CD4-positive, alpha-beta memory T cell (primary cell): Measurements from ENCODE around the gene PRSS12. TPM values are rescaled to one million over a fixed set of nuclear protein-coding genes. Genes with fewer than 3 reads are reported as not detected.

Source experiments
- CTCF ChIA-PET: fragments of 350-600 bp; sonication (Branson Sonifier 250); formaldehyde crosslinking; loops from one replicate; lab custom pipeline; 2021; ENCODE audit warnings: inconsistent platforms; ENCODE audit not compliant: partially characterized antibody; lab: Charles Lee
- POLR2A ChIA-PET: fragments of 350-600 bp; sonication (Branson Sonifier 250); formaldehyde crosslinking; loops from one replicate; lab custom pipeline; 2021; ENCODE audit not compliant: partially characterized antibody; lab: Charles Lee
- DNase-seq, 5 donors: peaks; one replicate each; pipeline versions ENCODE4 v3.0.0 to v3.0.0-alpha.2; 2020 to 2022; ENCODE audit warnings: mixed read lengths in 1 of 5
- H3K27ac ChIP-seq: one replicate; pipeline ENCODE4 v1.7.0; 2013; ENCODE audit warnings: low read depth, low read length
- H3K27me3 ChIP-seq: 2 replicates; pipeline ENCODE4 v1.7.0; 2013; ENCODE audit warnings: mild to moderate bottlenecking, low read length, moderate library complexity; ENCODE audit not compliant: insufficient read depth
- H3K36me3 ChIP-seq: 2 replicates; pipeline ENCODE4 v1.7.0; 2013; ENCODE audit warnings: mild to moderate bottlenecking, low read length, moderate library complexity; ENCODE audit not compliant: insufficient read depth
- H3K4me1 ChIP-seq: 2 replicates; pipeline ENCODE4 v1.7.0; 2013; ENCODE audit warnings: mild to moderate bottlenecking, low read length, moderate library complexity; ENCODE audit not compliant: insufficient read depth
- H3K4me3 ChIP-seq, 2 donors: one replicate each; pipeline ENCODE4 v1.7.0; 2013; ENCODE audit warnings: low read length in 2 of 2, mild to moderate bottlenecking in 1 of 2
- H3K9me3 ChIP-seq, 2 donors: one replicate each; pipeline ENCODE4 v1.7.0; 2013; ENCODE audit warnings: low read length in 2 of 2, control low read depth in 1 of 2; ENCODE audit not compliant: control insufficient read depth in 1 of 2
- H3K27ac Mint-ChIP-seq, 7 donors: one replicate each; pipeline ENCODE4 v1.8.0; 2020 to 2021; ENCODE audit warnings: mixed read lengths in 7 of 7, mild to moderate bottlenecking in 6 of 7, inconsistent platforms in 3 of 7, moderate library complexity in 3 of 7
- H3K27me3 Mint-ChIP-seq, 2 donors: one replicate each; pipeline ENCODE4 v1.8.0; 2020 to 2021; ENCODE audit warnings: mixed read lengths in 2 of 2
- H3K36me3 Mint-ChIP-seq, 2 donors: one replicate each; pipeline ENCODE4 v1.8.0; 2020 to 2021; ENCODE audit warnings: mixed read lengths in 2 of 2, inconsistent platforms in 1 of 2, mild to moderate bottlenecking in 1 of 2
- H3K4me1 Mint-ChIP-seq, 4 donors: one replicate each; pipeline ENCODE4 v1.8.0; 2020 to 2021; ENCODE audit warnings: mixed read lengths in 4 of 4, mild to moderate bottlenecking in 1 of 4
- H3K4me3 Mint-ChIP-seq, 8 donors: one replicate each; pipeline ENCODE4 v1.8.0; 2020 to 2021; ENCODE audit warnings: mixed read lengths in 8 of 8, mild to moderate bottlenecking in 7 of 8, moderate library complexity in 6 of 8, inconsistent platforms in 3 of 8
- H3K9me3 Mint-ChIP-seq, 8 donors: one replicate each; pipeline ENCODE4 v1.8.0; 2020 to 2021; ENCODE audit warnings: mixed read lengths in 8 of 8, mild to moderate bottlenecking in 5 of 8, inconsistent platforms in 3 of 8, moderate library complexity in 1 of 8
- intact Hi-C: fragments of 100-400 bp; cut with micrococcal nuclease; formaldehyde crosslinking; loops from one replicate; pipeline ENCODE4 v1.15.1; 2023
- polyA plus RNA-seq, 2 donors: library from polyadenylated mRNA; unstranded; fragments of 300-500 nt; fragmentation: Illumina TruSeq; gene quantifications; one replicate each; pipeline ENCODE4 v1.2.3, GENCODE V29; 2021
- total RNA-seq, 2 experiments: library from RNA; stranded (reverse); gene quantifications; one replicate each; pipeline ENCODE4 v1.2.3, GENCODE V29; 2021

Gene PRSS12
- total and polyA plus RNA-seq, 4 experiments from 2014 or later = 0.03 TPM; not detected in 3

- peaks cover 0 to 1% (median 0%) of the 10 kb centered on the region in 8 donors for H3K9me3 Mint-ChIP-seq
- H3K27ac ChIP-seq = no peak overlapping the region
- H3K27ac Mint-ChIP-seq = no peak overlapping the region
- H3K9me3 ChIP-seq = no peaks in the 10 kb centered on the region
- no peaks in the 10 kb centered on the region for H3K36me3 ChIP-seq
- ChIA-PET POLR2A (no interaction called here), CTCF (no interaction called here)
- no peak overlapping the region for H3K4me3 Mint-ChIP-seq
- H3K4me3 ChIP-seq = no peak overlapping the region
- intact Hi-C loops = no loop called here
- no peaks in the 10 kb centered on the region for H3K27me3 ChIP-seq
- H3K27me3 Mint-ChIP-seq = peaks cover 9 to 12% of the 10 kb centered on the region in 2 donors
- H3K4me1 Mint-ChIP-seq = no peaks in the 10 kb centered on the region
- DNase-seq = no peak
- H3K4me1 ChIP-seq = no peaks in the 10 kb centered on the region
- no peaks in the 10 kb centered on the region for H3K36me3 Mint-ChIP-seq
Observed at GRCh38 chr4:118372251-118372650, 19.4 kb upstream of the PRSS12 start.

GRCh38 chr4:118369231-118369630 is 16.4 kb upstream of the PRSS12 start:
- ChIA-PET CTCF (no interaction called here), POLR2A (no interaction called here)
- H3K4me1 Mint-ChIP-seq = no peaks in the 10 kb centered on the region
- Histone ChIP-seq H3K4me1 (no peaks in the 10 kb centered on the region), H3K9me3 (no peaks in the 10 kb centered on the region), H3K27ac (no peak overlapping the region), H3K27me3 (no peaks in the 10 kb centered on the region), H3K4me3 (no peak overlapping the region), H3K36me3 (no peaks in the 10 kb centered on the region)
- peaks cover 7 to 9% of the 10 kb centered on the region in 2 donors for H3K27me3 Mint-ChIP-seq
- no peak for DNase-seq
- intact Hi-C loops = no loop called here
- H3K36me3 Mint-ChIP-seq = no peaks in the 10 kb centered on the region
- no peak overlapping the region for H3K27ac Mint-ChIP-seq
- peaks cover 0 to 1% (median 0%) of the 10 kb centered on the region in 8 donors for H3K9me3 Mint-ChIP-seq
- H3K4me3 Mint-ChIP-seq = no peak overlapping the region

GRCh38 chr4:118367872-118368271 is 15.1 kb upstream of the PRSS12 start:
- H3K9me3 ChIP-seq = no peaks in the 10 kb centered on the region
- CTCF ChIA-PET = interaction anchor here (2.3 kb wide), 1 partner anchor 16 kb away, joined by 11 read pairs; the partner anchor contains the start of gene PRSS12
- POLR2A ChIA-PET = no interaction called here
- no peaks in the 10 kb centered on the region for H3K4me1 Mint-ChIP-seq
- intact Hi-C loops = no loop called here
- peaks cover 8 to 10% of the 10 kb centered on the region in 2 donors for H3K27me3 Mint-ChIP-seq
- no peak overlapping the region for H3K4me3 Mint-ChIP-seq
- DNase-seq = no peak
- no peaks in the 10 kb centered on the region for H3K36me3 ChIP-seq
- H3K36me3 Mint-ChIP-seq = no peaks in the 10 kb centered on the region
- H3K9me3 Mint-ChIP-seq = peaks cover 0 to 1% (median 0%) of the 10 kb centered on the region in 8 donors
- H3K4me3 ChIP-seq = no peak overlapping the region
- no peaks in the 10 kb centered on the region for H3K27me3 ChIP-seq
- no peak overlapping the region for H3K27ac Mint-ChIP-seq
- no peaks in the 10 kb centered on the region for H3K4me1 ChIP-seq
- H3K27ac ChIP-seq = no peak overlapping the region

- Histone ChIP-seq H3K36me3 (no peaks in the 10 kb centered on the region), H3K4me3 (no peak overlapping the region), H3K27ac (no peak overlapping the region), H3K9me3 (no peaks in the 10 kb centered on the region), H3K4me1 (no peaks in the 10 kb centered on the region), H3K27me3 (no peaks in the 10 kb centered on the region)
- POLR2A ChIA-PET = no interaction called here
- H3K27me3 Mint-ChIP-seq = peaks cover 9 to 10% of the 10 kb centered on the region in 2 donors
- no peaks in the 10 kb centered on the region for H3K4me1 Mint-ChIP-seq
- CTCF ChIA-PET = interaction anchor here (2.3 kb wide), 1 partner anchor 15 kb away, joined by 11 read pairs; the partner anchor contains the start of gene PRSS12
- H3K27ac Mint-ChIP-seq = no peak overlapping the region
- intact Hi-C loops = no loop called here
- no peak overlapping the region for H3K4me3 Mint-ChIP-seq
- DNase-seq = no peak
- H3K36me3 Mint-ChIP-seq = no peaks in the 10 kb centered on the region
- H3K9me3 Mint-ChIP-seq = peaks cover 0 to 1% (median 0%) of the 10 kb centered on the region in 8 donors
Observed at GRCh38 chr4:118367361-118367760, 14.6 kb upstream of the PRSS12 start.

- CTCF ChIA-PET = interaction anchor here (3.9 kb wide), 1 partner anchor 11 kb away, joined by 16 read pairs; the partner anchor contains the start of gene PRSS12
- DNase-seq = no peak
Observed at GRCh38 chr4:118363166-118363565, 10.4 kb upstream of the PRSS12 start.

GRCh38 chr4:118361192-118361591 is 8.4 kb upstream of the PRSS12 start:
- no peak for DNase-seq
- H3K36me3 Mint-ChIP-seq = no peaks in the 10 kb centered on the region
- Histone ChIP-seq H3K27me3 (peaks cover under 1% of the 10 kb centered on the region), H3K4me3 (no peak overlapping the region), H3K36me3 (no peaks in the 10 kb centered on the region), H3K9me3 (no peaks in the 10 kb centered on the region), H3K4me1 (no peaks in the 10 kb centered on the region), H3K27ac (no peak overlapping the region)
- POLR2A ChIA-PET = no interaction called here
- no peak overlapping the region for H3K4me3 Mint-ChIP-seq
- CTCF ChIA-PET = interaction anchor here (3.9 kb wide), 1 partner anchor 9 kb away, joined by 16 read pairs; the partner anchor contains the start of gene PRSS12
- intact Hi-C loops = no loop called here
- peaks cover 12 to 31% of the 10 kb centered on the region in 2 donors for H3K27me3 Mint-ChIP-seq
- no peaks in the 10 kb centered on the region for H3K4me1 Mint-ChIP-seq
- H3K9me3 Mint-ChIP-seq = no peaks in the 10 kb centered on the region
- H3K27ac Mint-ChIP-seq = no peak overlapping the region

More at GRCh38 chr4:118363166-118363565, 10.4 kb upstream of the PRSS12 start:
- no peaks in the 10 kb centered on the region for H3K9me3 ChIP-seq
- Mint-ChIP-seq H3K36me3 (no peaks in the 10 kb centered on the region), H3K4me3 (no peak overlapping the region), H3K27ac (no peak overlapping the region), H3K9me3 (no peaks in the 10 kb centered on the region), H3K27me3 (peaks cover 6 to 19% of the 10 kb centered on the region in 2 donors), H3K4me1 (no peaks in the 10 kb centered on the region)
- H3K27me3 ChIP-seq = no peaks in the 10 kb centered on the region
- no peaks in the 10 kb centered on the region for H3K4me1 ChIP-seq
- H3K36me3 ChIP-seq = no peaks in the 10 kb centered on the region
- intact Hi-C loops = no loop called here
- H3K4me3 ChIP-seq = no peak overlapping the region
- POLR2A ChIA-PET = no interaction called here
- H3K27ac ChIP-seq = no peak overlapping the region

- H3K27me3 Mint-ChIP-seq = peaks cover 21 to 40% of the 10 kb centered on the region in 2 donors
- ChIA-PET POLR2A (no interaction called here), CTCF (interaction anchor here (3.9 kb wide), 1 partner anchor 8 kb away, joined by 16 read pairs; the partner anchor contains the start of gene PRSS12)
- H3K36me3 Mint-ChIP-seq = no peaks in the 10 kb centered on the region
- H3K36me3 ChIP-seq = no peaks in the 10 kb centered on the region
- no peak overlapping the region for H3K27ac Mint-ChIP-seq
- intact Hi-C loops = no loop called here
- no peaks in the 10 kb centered on the region for H3K4me1 Mint-ChIP-seq
- no peak overlapping the region for H3K27ac ChIP-seq
- H3K4me1 ChIP-seq = no peaks in the 10 kb centered on the region
- H3K27me3 ChIP-seq = peaks cover 11% of the 10 kb centered on the region
- no peak overlapping the region for H3K4me3 ChIP-seq
- H3K9me3 ChIP-seq = no peaks in the 10 kb centered on the region
- no peak for DNase-seq
- no peak overlapping the region for H3K4me3 Mint-ChIP-seq
- H3K9me3 Mint-ChIP-seq = no peaks in the 10 kb centered on the region
Observed at GRCh38 chr4:118360106-118360505, 7.3 kb upstream of the PRSS12 start.
